Measurements from ENCODE around the gene PDCD4. TPM values are rescaled to one million over a fixed set of nuclear protein-coding genes. Genes with fewer than 3 reads are reported as not detected.
A peak's percentile ranks its signal among the peaks of the same experiment; 100 is the strongest.

PDCD4 gene
- total and polyA plus RNA-seq, 9 of the 15 experiments (the other 6 are each of a cell fraction or from before 2014, with no cell fraction given): 12.9 to 44.1 (median 33.7) TPM

DNA sequence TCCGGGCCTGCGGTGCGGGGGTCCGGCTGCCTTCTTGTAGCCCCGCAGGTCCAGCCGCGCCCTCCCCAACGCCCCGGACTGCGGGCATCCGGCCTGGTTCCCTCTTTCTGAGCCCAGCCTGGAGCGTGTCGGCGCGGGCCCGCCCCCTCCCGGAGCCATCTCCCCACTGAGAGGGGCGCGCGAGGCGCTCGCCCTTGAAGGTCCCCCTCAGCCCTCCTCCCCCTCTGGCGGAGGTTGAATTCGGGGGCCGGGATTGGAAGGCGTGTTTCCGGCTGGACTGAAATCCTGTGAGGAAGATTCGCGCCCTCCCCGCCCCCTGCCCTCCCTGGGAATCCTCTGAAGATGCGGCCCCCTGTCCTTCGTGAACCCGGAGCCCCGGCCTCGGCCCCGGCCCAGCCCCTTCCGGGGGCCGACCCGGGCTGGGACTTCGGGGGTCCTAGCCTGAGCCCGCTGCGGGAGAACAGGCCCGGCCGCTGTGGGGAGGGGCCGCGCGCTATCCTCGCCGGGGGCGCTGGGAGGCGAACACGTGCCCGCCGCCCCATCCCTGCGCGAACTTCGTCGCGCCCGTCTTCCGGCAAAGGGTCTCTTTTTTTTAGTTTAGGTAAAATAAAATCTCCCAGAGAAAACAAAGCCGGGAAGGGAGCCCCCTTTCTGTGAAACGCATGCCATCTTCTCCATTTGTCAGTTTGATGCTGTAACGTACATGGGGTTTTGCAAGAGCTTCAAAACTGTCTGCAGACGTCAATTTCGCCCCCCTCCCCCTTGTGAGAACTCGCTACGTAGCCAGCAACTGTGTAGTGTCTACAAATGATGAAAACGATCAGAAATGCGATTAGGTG is 636 bp downstream of the PDCD4 start (continued):
- TF ChIP-seq, protein P1, sequence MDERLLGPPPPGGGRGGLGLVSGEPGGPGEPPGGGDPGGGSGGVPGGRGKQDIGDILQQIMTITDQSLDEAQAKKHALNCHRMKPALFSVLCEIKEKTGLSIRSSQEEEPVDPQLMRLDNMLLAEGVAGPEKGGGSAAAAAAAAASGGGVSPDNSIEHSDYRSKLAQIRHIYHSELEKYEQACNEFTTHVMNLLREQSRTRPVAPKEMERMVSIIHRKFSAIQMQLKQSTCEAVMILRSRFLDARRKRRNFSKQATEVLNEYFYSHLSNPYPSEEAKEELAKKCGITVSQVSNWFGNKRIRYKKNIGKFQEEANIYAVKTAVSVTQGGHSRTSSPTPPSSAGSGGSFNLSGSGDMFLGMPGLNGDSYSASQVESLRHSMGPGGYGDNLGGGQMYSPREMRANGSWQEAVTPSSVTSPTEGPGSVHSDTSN (CRISPR knock-in tag; IDR thresholded peaks at IDR 0.05; ENCODE audit: low read depth): no peak
- TF ChIP-seq, protein P1 (tag; conservative IDR thresholded peaks at IDR 0.05; ENCODE audit: low read depth): peak; percentile 55
- TF ChIP-seq, protein P2, sequence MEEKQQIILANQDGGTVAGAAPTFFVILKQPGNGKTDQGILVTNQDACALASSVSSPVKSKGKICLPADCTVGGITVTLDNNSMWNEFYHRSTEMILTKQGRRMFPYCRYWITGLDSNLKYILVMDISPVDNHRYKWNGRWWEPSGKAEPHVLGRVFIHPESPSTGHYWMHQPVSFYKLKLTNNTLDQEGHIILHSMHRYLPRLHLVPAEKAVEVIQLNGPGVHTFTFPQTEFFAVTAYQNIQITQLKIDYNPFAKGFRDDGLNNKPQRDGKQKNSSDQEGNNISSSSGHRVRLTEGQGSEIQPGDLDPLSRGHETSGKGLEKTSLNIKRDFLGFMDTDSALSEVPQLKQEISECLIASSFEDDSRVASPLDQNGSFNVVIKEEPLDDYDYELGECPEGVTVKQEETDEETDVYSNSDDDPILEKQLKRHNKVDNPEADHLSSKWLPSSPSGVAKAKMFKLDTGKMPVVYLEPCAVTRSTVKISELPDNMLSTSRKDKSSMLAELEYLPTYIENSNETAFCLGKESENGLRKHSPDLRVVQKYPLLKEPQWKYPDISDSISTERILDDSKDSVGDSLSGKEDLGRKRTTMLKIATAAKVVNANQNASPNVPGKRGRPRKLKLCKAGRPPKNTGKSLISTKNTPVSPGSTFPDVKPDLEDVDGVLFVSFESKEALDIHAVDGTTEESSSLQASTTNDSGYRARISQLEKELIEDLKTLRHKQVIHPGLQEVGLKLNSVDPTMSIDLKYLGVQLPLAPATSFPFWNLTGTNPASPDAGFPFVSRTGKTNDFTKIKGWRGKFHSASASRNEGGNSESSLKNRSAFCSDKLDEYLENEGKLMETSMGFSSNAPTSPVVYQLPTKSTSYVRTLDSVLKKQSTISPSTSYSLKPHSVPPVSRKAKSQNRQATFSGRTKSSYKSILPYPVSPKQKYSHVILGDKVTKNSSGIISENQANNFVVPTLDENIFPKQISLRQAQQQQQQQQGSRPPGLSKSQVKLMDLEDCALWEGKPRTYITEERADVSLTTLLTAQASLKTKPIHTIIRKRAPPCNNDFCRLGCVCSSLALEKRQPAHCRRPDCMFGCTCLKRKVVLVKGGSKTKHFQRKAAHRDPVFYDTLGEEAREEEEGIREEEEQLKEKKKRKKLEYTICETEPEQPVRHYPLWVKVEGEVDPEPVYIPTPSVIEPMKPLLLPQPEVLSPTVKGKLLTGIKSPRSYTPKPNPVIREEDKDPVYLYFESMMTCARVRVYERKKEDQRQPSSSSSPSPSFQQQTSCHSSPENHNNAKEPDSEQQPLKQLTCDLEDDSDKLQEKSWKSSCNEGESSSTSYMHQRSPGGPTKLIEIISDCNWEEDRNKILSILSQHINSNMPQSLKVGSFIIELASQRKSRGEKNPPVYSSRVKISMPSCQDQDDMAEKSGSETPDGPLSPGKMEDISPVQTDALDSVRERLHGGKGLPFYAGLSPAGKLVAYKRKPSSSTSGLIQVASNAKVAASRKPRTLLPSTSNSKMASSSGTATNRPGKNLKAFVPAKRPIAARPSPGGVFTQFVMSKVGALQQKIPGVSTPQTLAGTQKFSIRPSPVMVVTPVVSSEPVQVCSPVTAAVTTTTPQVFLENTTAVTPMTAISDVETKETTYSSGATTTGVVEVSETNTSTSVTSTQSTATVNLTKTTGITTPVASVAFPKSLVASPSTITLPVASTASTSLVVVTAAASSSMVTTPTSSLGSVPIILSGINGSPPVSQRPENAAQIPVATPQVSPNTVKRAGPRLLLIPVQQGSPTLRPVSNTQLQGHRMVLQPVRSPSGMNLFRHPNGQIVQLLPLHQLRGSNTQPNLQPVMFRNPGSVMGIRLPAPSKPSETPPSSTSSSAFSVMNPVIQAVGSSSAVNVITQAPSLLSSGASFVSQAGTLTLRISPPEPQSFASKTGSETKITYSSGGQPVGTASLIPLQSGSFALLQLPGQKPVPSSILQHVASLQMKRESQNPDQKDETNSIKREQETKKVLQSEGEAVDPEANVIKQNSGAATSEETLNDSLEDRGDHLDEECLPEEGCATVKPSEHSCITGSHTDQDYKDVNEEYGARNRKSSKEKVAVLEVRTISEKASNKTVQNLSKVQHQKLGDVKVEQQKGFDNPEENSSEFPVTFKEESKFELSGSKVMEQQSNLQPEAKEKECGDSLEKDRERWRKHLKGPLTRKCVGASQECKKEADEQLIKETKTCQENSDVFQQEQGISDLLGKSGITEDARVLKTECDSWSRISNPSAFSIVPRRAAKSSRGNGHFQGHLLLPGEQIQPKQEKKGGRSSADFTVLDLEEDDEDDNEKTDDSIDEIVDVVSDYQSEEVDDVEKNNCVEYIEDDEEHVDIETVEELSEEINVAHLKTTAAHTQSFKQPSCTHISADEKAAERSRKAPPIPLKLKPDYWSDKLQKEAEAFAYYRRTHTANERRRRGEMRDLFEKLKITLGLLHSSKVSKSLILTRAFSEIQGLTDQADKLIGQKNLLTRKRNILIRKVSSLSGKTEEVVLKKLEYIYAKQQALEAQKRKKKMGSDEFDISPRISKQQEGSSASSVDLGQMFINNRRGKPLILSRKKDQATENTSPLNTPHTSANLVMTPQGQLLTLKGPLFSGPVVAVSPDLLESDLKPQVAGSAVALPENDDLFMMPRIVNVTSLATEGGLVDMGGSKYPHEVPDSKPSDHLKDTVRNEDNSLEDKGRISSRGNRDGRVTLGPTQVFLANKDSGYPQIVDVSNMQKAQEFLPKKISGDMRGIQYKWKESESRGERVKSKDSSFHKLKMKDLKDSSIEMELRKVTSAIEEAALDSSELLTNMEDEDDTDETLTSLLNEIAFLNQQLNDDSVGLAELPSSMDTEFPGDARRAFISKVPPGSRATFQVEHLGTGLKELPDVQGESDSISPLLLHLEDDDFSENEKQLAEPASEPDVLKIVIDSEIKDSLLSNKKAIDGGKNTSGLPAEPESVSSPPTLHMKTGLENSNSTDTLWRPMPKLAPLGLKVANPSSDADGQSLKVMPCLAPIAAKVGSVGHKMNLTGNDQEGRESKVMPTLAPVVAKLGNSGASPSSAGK (IDR thresholded peaks at IDR 0.05): peak; percentile 92
- TF ChIP-seq ZC3H8 (IDR thresholded peaks at IDR 0.05) (no peak), PRMT5 (CRISPR knock-in tag; IDR thresholded peaks at IDR 0.05) (no peak), ZNF436 (CRISPR knock-in tag; IDR thresholded peaks at IDR 0.05) (no peak), KAT7 (CRISPR knock-in tag; IDR thresholded peaks at IDR 0.05; ENCODE audit: borderline replicate concordance) (no peak), CC2D1A (IDR thresholded peaks at IDR 0.05) (no peak), ZNF717 (CRISPR knock-in tag; IDR thresholded peaks at IDR 0.05) (no peak), CCAR2 (IDR thresholded peaks at IDR 0.05; ENCODE audit: low read depth, low read length) (no peak), U2AF1 (optimal IDR thresholded peaks at IDR 0.05; ENCODE audit: low read depth, low read length) (no peak), ZNF79 (CRISPR knock-in tag; IDR thresholded peaks at IDR 0.05; ENCODE audit: low read depth) (no peak), ZNF212 (CRISPR knock-in tag; IDR thresholded peaks at IDR 0.05) (no peak), BDP1 (IDR thresholded peaks at IDR 0.05; ENCODE audit: insufficient read depth, insufficient read length) (no peak), BHLHE40 (IDR thresholded peaks at IDR 0.05; ENCODE audit: low read length) (no peak)
